GM18870 (cell line): ENCODE measurements around the gene AAK1.
"Not testable (repeated sequence)": the region's sequence is repeated elsewhere in the genome, so short reads cannot be mapped to it uniquely, and the experiment has no call there.

ENCODE experiments used
- ATAC-seq: cut with Tn5 transposase; IDR thresholded peaks from one replicate; pipeline ENCODE4 v1.9.1; 2021; ENCODE audit warnings: moderate library complexity; ENCODE audit not compliant: unreplicated experiment

AAK1 gene

GRCh38 chr2:69660637-69661036 lies 17.1 kb upstream of the AAK1 start:
- ATAC-seq: no peak

- no peak for ATAC-seq
Measured at GRCh38 chr2:69659941-69660483, 16.5 kb upstream of the AAK1 start.

GRCh38 chr2:69659349-69659748 lies 15.8 kb upstream of the AAK1 start:
- no peak for ATAC-seq

GRCh38 chr2:69652206-69652605 lies 8.7 kb upstream of the AAK1 start:
- ATAC-seq: no peak

GRCh38 chr2:69647196-69647595 lies 3.7 kb upstream of the AAK1 start:
- not testable (repeated sequence) for ATAC-seq

GRCh38 chr2:69646714-69647113 lies 3.2 kb upstream of the AAK1 start:
- no peak for ATAC-seq

GRCh38 chr2:69645921-69646320 lies 2.4 kb upstream of the AAK1 start:
- no peak for ATAC-seq

- no peak for ATAC-seq
Measured at GRCh38 chr2:69645031-69645431, 1.5 kb upstream of the AAK1 start.

GRCh38 chr2:69644506-69644979 lies 1.0 kb upstream of the AAK1 start:
- ATAC-seq: no peak

- ATAC-seq: no peak
Measured at GRCh38 chr2:69642709-69643601, 584 bp downstream of the AAK1 start.

- no peak for ATAC-seq
Measured at GRCh38 chr2:69641887-69642708, 1.4 kb downstream of the AAK1 start.

- ATAC-seq: no peak
Measured at GRCh38 chr2:69641471-69641870, 2.1 kb downstream of the AAK1 start.

- no peak for ATAC-seq
Measured at GRCh38 chr2:69639266-69639665, 4.3 kb downstream of the AAK1 start.

GRCh38 chr2:69638630-69639029 lies 4.9 kb downstream of the AAK1 start:
- no peak for ATAC-seq

GRCh38 chr2:69637923-69638322 lies 5.6 kb downstream of the AAK1 start:
- ATAC-seq: no peak

- no peak for ATAC-seq
Measured at GRCh38 chr2:69636395-69636794, 7.1 kb downstream of the AAK1 start.

- no peak for ATAC-seq
Measured at GRCh38 chr2:69635432-69635831, 8.1 kb downstream of the AAK1 start.

- ATAC-seq: no peak
Measured at GRCh38 chr2:69634196-69634821, 9.2 kb downstream of the AAK1 start.

- ATAC-seq: no peak
Measured at GRCh38 chr2:69631402-69631801, 12.1 kb downstream of the AAK1 start.

- no peak for ATAC-seq
Measured at GRCh38 chr2:69629921-69630608, 13.5 kb downstream of the AAK1 start.
